Measurements from ENCODE around the gene SPEF2.

- TF ChIP-seq EZH2phosphoT487 (IDR thresholded peaks at IDR 0.05; ENCODE audit: low read depth, severe bottlenecking, unreplicated experiment), result no peak
- TF ChIP-seq CTCF (IDR thresholded peaks at IDR 0.05; ENCODE audit: poor library complexity), result no peak
- no peak for TF ChIP-seq EZH2 (IDR thresholded peaks at IDR 0.05; ENCODE audit: borderline replicate concordance)
These were observed 143.9 kb downstream of the SPEF2 start for GRCh38 chr5:35761541-35761940.
